Upper lobe of right lung (tissue), 1 donor: ENCODE results near the gene INO80E. TPM values are rescaled to one million over a fixed set of nuclear protein-coding genes. Genes with fewer than 3 reads are reported as not detected.

Source experiments
- ATAC-seq: fragments of 200-7000 bp; cut with Tn5 transposase; one replicate; pipeline ENCODE4 v1.9.1; 2020; ENCODE audit warnings: mild to moderate bottlenecking, moderate library complexity
- DNase-seq: peaks from one replicate; pipeline ENCODE4 v3.0.0-alpha.2; 2020
- H3K27ac ChIP-seq: fragments of 200-600 bp; one replicate; pipeline ENCODE4 v1.8.0; 2022
- H3K27me3 ChIP-seq: fragments of 200-600 bp; one replicate; pipeline ENCODE4 v1.8.0; 2022; ENCODE audit warnings: mild to moderate bottlenecking
- H3K36me3 ChIP-seq: fragments of 200-600 bp; one replicate; pipeline ENCODE4 v1.8.0; 2022
- H3K4me1 ChIP-seq: fragments of 200-600 bp; one replicate; pipeline ENCODE4 v1.8.0; 2022
- H3K4me3 ChIP-seq: fragments of 200-600 bp; one replicate; pipeline ENCODE4 v1.8.0; 2022; ENCODE audit warnings: mild to moderate bottlenecking
- H3K9me3 ChIP-seq: fragments of 200-600 bp; one replicate; pipeline ENCODE4 v1.8.0; 2022
- CTCF ChIP-seq: fragments of 200-600 bp; IDR thresholded peaks from one replicate; pipeline ENCODE4 v1.8.0; 2022; ENCODE audit warnings: antibody characterized with exemption
- intact Hi-C: fragments of 100-400 bp; cut with DNase I; formaldehyde crosslinking; loops from one replicate; pipeline ENCODE4 v1.11.0; 2022
- total RNA-seq: library from RNA; stranded (reverse); fragmentation: NEBNext Ultra II Directional; extraction: Animal tissue kit (Norgen Biotek cat#: 25700); gene quantifications from one replicate; pipeline ENCODE4 v1.2.1, GENCODE V29; 2021
- donor health status: DM: no; HTN: yes; CAD: no; lungs with severe emphysema.

Gene INO80E
- total RNA-seq, 1 donor from 2014 or later, result 65.3 TPM

- ATAC-seq (no peak), DNase-seq (no peak)
- peaks cover 5% of the 10 kb centered on the region for H3K4me1 ChIP-seq
- no peak overlapping the region for H3K4me3 ChIP-seq
- no peaks in the 10 kb centered on the region for H3K36me3 ChIP-seq
- no peaks in the 10 kb centered on the region for H3K9me3 ChIP-seq
- TF ChIP-seq CTCF, result no peak
- H3K27ac ChIP-seq, result no peak overlapping the region
- peaks cover 35% of the 10 kb centered on the region for H3K27me3 ChIP-seq
- intact Hi-C loops, result loop anchor here (10.0 kb wide), 1 partner anchor 152 kb away; no protein-coding TSS in a partner anchor
Observed at GRCh38 chr16:30006659-30007377, 10.8 kb downstream of the INO80E start.

DNA sequence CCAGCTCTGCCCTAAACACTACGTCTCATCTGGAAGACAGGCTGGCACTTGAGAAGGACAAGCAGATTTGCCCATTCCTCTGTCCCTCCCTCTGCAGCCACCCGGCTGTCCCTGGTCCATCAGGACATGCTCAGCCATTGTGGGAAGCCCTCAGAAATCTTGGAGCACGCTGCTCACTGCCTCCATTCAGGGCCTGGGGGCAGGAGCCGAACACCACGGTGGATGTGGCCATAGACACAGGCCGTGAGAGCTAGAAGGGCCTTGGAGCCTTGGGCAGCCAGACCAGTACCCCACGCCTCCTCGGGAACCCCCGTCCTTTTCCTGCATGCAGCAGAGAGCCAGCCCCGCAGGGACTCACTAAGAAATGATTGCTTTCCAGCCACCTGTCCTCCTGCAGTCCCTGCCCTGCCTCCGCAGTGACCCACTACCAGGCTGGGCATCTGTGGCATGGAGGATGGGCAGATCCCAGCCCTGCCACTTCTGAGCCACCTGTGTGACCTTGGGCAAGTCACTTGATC lies 11.4 kb downstream of the INO80E start:
- no peaks in the 10 kb centered on the region for H3K9me3 ChIP-seq
- no peak overlapping the region for H3K27ac ChIP-seq
- intact Hi-C loops, result loop anchor here (10.0 kb wide), 1 partner anchor 153 kb away; no protein-coding TSS in a partner anchor
- peaks cover 5% of the 10 kb centered on the region for H3K4me1 ChIP-seq
- DNase-seq (no peak), ATAC-seq (no peak)
- peaks cover 41% of the 10 kb centered on the region for H3K27me3 ChIP-seq
- no peaks in the 10 kb centered on the region for H3K36me3 ChIP-seq
- H3K4me3 ChIP-seq, result no peak overlapping the region
- TF ChIP-seq CTCF, result no peak

- Histone ChIP-seq H3K4me1 (peaks cover 5% of the 10 kb centered on the region), H3K27ac (no peak overlapping the region), H3K9me3 (no peaks in the 10 kb centered on the region), H3K27me3 (peaks cover 42% of the 10 kb centered on the region), H3K36me3 (no peaks in the 10 kb centered on the region), H3K4me3 (no peak overlapping the region)
- no peak for DNase-seq
- intact Hi-C loops, result loop anchor here (10.0 kb wide), 1 partner anchor 154 kb away; no protein-coding TSS in a partner anchor
- no peak for TF ChIP-seq CTCF
- ATAC-seq, result no peak
Observed at GRCh38 chr16:30009085-30009862, 13.2 kb downstream of the INO80E start.

DNA sequence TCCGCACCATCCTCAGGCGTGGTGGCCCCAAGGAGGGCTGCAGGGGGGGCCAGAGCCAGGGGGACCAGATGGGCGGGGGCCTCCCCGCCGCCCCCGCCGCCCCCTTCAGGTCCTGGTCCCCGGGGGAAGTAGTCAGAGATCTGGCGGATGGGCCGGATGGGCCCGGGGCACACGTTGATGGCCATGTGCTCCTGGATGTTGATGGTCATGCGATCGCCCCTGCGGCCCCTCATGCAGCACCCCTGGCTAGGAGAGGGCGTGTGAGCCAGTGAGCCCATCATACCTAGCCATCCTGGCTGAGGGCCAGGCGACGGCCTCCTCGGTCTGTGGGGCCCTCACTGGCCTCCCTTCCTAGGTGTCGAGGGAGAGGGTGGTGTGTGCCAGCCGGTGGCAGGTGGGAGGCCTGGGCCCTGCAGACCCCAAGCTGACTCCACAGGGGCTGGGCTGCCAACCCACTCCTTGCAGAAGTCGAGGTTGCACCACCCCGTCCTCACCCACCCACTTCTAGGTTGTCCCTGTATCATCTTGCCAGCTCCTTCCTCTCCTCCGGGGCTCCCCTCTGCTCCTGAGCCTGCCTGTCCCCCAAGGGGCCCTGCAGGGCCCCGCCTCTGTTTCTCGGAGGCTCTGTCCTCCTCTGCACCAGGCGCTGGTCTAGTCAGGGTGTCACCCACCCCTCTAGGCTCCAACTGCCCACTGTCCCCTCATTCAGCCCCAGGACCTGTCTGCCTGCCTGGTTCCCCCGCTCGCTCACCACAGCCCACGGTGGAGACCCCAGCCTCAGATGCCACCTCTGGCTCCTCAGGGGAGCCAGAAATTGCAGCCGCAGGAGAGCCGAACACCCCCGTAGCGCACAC lies 14.2 kb downstream of the INO80E start:
- Histone ChIP-seq H3K27ac (no peak overlapping the region), H3K4me3 (peak overlapping the region; percentile 34), H3K4me1 (peaks cover 5% of the 10 kb centered on the region), H3K27me3 (peaks cover 42% of the 10 kb centered on the region), H3K36me3 (no peaks in the 10 kb centered on the region), H3K9me3 (no peaks in the 10 kb centered on the region)
- intact Hi-C loops, result loop anchor here (10.0 kb wide), 2 partner anchors 155 to 315 kb away; no protein-coding TSS in a partner anchor
- DNase-seq (no peak), ATAC-seq (no peak)
- no peak for TF ChIP-seq CTCF
